Activated CD4-positive, alpha-beta T cell treated with anti-CD3 and anti-CD28 coated beads, Interleukin-2, amount 10 ng/mL, durations not matched to agents 24 days and 14 days (primary cell): ENCODE measurements around the gene PPARGC1A. TPM values are rescaled to one million over a fixed set of nuclear protein-coding genes. Genes with fewer than 3 reads are reported as not detected.

Experiments
- DNase-seq: peaks from one replicate; pipeline ENCODE4 v3.0.0; 2022
- H3K27ac Mint-ChIP-seq: one replicate; pipeline ENCODE4 v1.8.0; 2022; ENCODE audit warnings: mild to moderate bottlenecking, mixed read lengths
- H3K27me3 Mint-ChIP-seq: one replicate; pipeline ENCODE4 v1.8.0; 2022; ENCODE audit warnings: mixed read lengths
- H3K36me3 Mint-ChIP-seq: one replicate; pipeline ENCODE4 v1.8.0; 2022; ENCODE audit warnings: low read depth, mild to moderate bottlenecking, mixed read lengths
- H3K4me1 Mint-ChIP-seq: one replicate; pipeline ENCODE4 v1.8.0; 2021; ENCODE audit warnings: mixed read lengths
- H3K4me3 Mint-ChIP-seq: one replicate; pipeline ENCODE4 v1.8.0; 2022; ENCODE audit warnings: mild to moderate bottlenecking, moderate library complexity, mixed read lengths
- H3K9me3 Mint-ChIP-seq: one replicate; pipeline ENCODE4 v1.8.0; 2021; ENCODE audit warnings: mixed read lengths
- intact Hi-C: fragments of 100-400 bp; cut with micrococcal nuclease; formaldehyde crosslinking; loops from one replicate; pipeline ENCODE4 v1.15.1; 2023
- total RNA-seq: library from RNA; stranded (reverse); gene quantifications from 2 replicates; pipeline ENCODE4 v1.2.3, GENCODE V29; 2022

PPARGC1A gene
- total RNA-seq = not detected in 2 replicates

DNA sequence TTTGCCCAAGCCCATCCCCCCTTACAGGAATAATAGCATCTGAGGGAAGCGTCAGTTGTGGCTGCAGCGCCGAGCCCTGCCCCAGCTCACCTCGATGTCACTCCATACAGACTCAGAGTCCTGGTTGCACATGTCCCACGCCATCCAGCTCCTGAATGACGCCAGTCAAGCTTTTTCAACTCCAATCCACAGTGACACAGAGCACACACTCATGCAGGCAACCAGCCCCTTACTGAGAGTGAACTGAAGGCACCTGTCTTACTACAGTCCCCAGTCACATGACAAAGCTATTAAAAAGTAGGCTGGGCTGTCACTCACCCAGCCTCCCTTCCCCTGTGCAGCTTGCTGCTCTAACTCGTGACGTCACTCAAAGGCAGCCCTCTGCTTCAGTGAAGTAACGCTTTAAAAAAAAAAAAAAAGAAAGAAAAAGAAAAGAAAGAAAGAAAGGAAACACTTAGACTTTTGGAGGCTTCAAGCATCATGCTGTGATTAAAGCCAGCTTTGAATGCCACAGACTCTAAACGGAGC is at the start of gene PPARGC1A:
Gene PPARGC1A (minus strand): TSS at position 234 of the 528 bp plus-strand sequence. CDS start 90 bp downstream, at position 144.
- no peak for DNase-seq
- Mint-ChIP-seq H3K4me3 (peak within 1 kb of the TSS; percentile 22), H3K9me3 (no peaks in the 10 kb centered on the region), H3K36me3 (no peaks in the 10 kb centered on the region), H3K27ac (no peak within 1 kb of the TSS), H3K4me1 (peaks cover 4% of the 10 kb centered on the region), H3K27me3 (peaks cover 24% of the 10 kb centered on the region)
- intact Hi-C loops = no loop called here

DNA sequence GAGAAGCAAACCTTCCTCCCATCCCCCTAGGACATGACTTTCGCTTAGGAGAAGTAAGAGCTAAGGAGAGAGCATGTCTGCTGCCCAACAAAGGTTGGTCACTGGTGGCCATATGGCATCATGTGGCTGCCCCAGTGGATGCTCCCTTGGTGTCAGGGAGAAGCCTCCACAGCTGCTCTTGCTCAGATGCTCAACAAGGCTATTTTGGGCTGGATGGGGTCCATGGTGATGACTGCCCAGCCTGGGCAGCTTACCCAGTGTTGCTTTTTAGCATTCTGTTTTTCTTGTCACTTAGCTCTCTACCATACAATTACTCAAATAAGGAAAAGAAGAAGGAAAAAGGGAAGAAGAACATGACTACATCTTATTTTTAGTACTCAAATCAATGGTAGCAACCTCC is 48.9 kb upstream of the PPARGC1A start:
- no peaks in the 10 kb centered on the region for H3K9me3 Mint-ChIP-seq
- H3K4me1 Mint-ChIP-seq = no peaks in the 10 kb centered on the region
- H3K4me3 Mint-ChIP-seq = no peak overlapping the region
- intact Hi-C loops = loop anchor here (10.0 kb wide), 1 partner anchor 56 kb away; no protein-coding TSS in a partner anchor
- no peak for DNase-seq
- H3K27me3 Mint-ChIP-seq = no peaks in the 10 kb centered on the region
- H3K36me3 Mint-ChIP-seq = no peaks in the 10 kb centered on the region
- H3K27ac Mint-ChIP-seq = no peak overlapping the region

- H3K9me3 Mint-ChIP-seq = no peaks in the 10 kb centered on the region
- no peak overlapping the region for H3K27ac Mint-ChIP-seq
- no peaks in the 10 kb centered on the region for H3K27me3 Mint-ChIP-seq
- no peak for DNase-seq
- no peaks in the 10 kb centered on the region for H3K36me3 Mint-ChIP-seq
- no peak overlapping the region for H3K4me3 Mint-ChIP-seq
- H3K4me1 Mint-ChIP-seq = no peaks in the 10 kb centered on the region
- intact Hi-C loops = loop anchor here (10.0 kb wide), 1 partner anchor 58 kb away; no protein-coding TSS in a partner anchor
Observed at GRCh38 chr4:23937173-23937572, 47.3 kb upstream of the PPARGC1A start.

GRCh38 chr4:23934915-23935314 is 45.1 kb upstream of the PPARGC1A start:
- intact Hi-C loops = loop anchor here (10.0 kb wide), 1 partner anchor 60 kb away; no protein-coding TSS in a partner anchor
- H3K4me1 Mint-ChIP-seq = no peaks in the 10 kb centered on the region
- no peak overlapping the region for H3K27ac Mint-ChIP-seq
- DNase-seq = no peak
- H3K4me3 Mint-ChIP-seq = no peak overlapping the region
- H3K9me3 Mint-ChIP-seq = no peaks in the 10 kb centered on the region
- H3K36me3 Mint-ChIP-seq = no peaks in the 10 kb centered on the region
- no peaks in the 10 kb centered on the region for H3K27me3 Mint-ChIP-seq

GRCh38 chr4:23934223-23934622 is 44.4 kb upstream of the PPARGC1A start:
- H3K36me3 Mint-ChIP-seq = no peaks in the 10 kb centered on the region
- H3K4me1 Mint-ChIP-seq = no peaks in the 10 kb centered on the region
- DNase-seq = no peak
- no peak overlapping the region for H3K27ac Mint-ChIP-seq
- H3K4me3 Mint-ChIP-seq = no peak overlapping the region
- no peaks in the 10 kb centered on the region for H3K9me3 Mint-ChIP-seq
- intact Hi-C loops = loop anchor here (10.0 kb wide), 1 partner anchor 61 kb away; no protein-coding TSS in a partner anchor
- no peaks in the 10 kb centered on the region for H3K27me3 Mint-ChIP-seq

DNA sequence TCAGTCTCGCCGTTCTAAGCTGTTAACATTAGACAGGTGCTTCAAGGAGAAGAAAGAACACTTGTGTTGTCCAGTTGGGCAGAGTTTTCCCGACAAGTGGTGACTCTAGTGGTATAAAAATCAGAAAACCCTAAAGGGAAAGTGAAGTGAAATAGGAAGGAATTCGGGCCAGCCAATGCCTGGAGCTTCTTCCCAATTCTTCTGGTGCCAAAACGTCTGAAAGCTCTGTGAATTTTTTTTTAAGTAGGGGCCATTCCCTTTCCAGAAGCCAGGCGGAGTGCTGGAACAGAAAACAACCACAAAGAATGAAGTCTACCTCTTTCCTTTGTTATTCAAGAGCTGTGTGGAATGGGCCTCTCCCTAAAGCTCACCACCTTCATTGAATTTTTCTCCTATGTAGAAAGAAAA is 43.1 kb upstream of the PPARGC1A start:
- intact Hi-C loops = loop anchor here (10.0 kb wide), 1 partner anchor 62 kb away; no protein-coding TSS in a partner anchor
- no peak overlapping the region for H3K4me3 Mint-ChIP-seq

GRCh38 chr4:23932186-23932585 is 42.3 kb upstream of the PPARGC1A start:
- H3K4me1 Mint-ChIP-seq = no peaks in the 10 kb centered on the region
- H3K27me3 Mint-ChIP-seq = no peaks in the 10 kb centered on the region
- no peak overlapping the region for H3K4me3 Mint-ChIP-seq
- no peak for DNase-seq
- no peaks in the 10 kb centered on the region for H3K9me3 Mint-ChIP-seq
- intact Hi-C loops = loop anchor here (10.0 kb wide), 1 partner anchor 63 kb away; no protein-coding TSS in a partner anchor
- H3K27ac Mint-ChIP-seq = no peak overlapping the region
- no peaks in the 10 kb centered on the region for H3K36me3 Mint-ChIP-seq

More for the DNA sequence above, 43.1 kb upstream of the PPARGC1A start:
- H3K27me3 Mint-ChIP-seq = no peaks in the 10 kb centered on the region
- H3K36me3 Mint-ChIP-seq = no peaks in the 10 kb centered on the region
- H3K4me1 Mint-ChIP-seq = no peaks in the 10 kb centered on the region
- no peak for DNase-seq
- no peaks in the 10 kb centered on the region for H3K9me3 Mint-ChIP-seq
- H3K27ac Mint-ChIP-seq = no peak overlapping the region

- Mint-ChIP-seq H3K36me3 (no peaks in the 10 kb centered on the region), H3K27me3 (no peaks in the 10 kb centered on the region), H3K4me3 (no peak overlapping the region), H3K27ac (no peak overlapping the region), H3K4me1 (no peaks in the 10 kb centered on the region), H3K9me3 (no peaks in the 10 kb centered on the region)
- intact Hi-C loops = loop anchor here (10.0 kb wide), 1 partner anchor 63 kb away; no protein-coding TSS in a partner anchor
- no peak for DNase-seq
Observed at GRCh38 chr4:23931489-23931830, 41.6 kb upstream of the PPARGC1A start.

DNA sequence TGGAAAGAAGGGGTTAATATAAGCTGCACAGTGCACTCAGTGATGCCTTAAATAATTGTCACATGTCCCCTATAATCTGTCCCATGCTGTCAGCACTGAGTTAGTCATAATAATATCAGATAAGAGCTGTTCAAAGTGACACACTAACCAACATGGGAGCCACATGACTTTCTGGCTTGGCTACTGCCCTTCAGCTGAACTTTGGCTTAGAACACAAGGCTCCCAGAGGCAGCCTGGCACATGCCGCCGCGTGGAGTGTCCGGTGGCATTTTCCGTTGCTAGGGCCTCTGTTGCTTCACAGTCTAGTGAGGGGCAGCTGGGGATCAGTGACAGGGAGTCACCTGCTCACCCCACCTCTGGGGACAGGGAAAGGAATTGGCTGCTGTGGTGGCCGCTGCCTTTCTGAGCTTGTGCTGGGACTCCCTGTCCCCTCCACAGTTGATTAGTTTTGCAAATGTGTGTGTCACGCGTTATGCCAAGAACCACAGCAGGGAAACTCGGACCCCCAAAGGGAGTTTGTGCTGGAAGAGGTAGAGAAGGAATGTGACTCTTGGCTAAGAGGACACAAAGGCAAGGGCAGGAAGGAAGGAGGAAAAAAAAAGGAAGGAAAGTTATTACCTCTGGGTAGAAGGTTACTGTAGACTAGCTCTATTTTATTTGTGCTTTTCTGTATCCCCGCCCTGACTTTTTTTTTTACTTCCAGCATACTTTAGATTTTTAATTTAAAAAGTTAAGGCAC is 41.1 kb upstream of the PPARGC1A start:
- Mint-ChIP-seq H3K27me3 (no peaks in the 10 kb centered on the region), H3K4me1 (no peaks in the 10 kb centered on the region), H3K4me3 (no peak overlapping the region), H3K36me3 (no peaks in the 10 kb centered on the region), H3K9me3 (no peaks in the 10 kb centered on the region), H3K27ac (no peak overlapping the region)
- DNase-seq = no peak
- intact Hi-C loops = loop anchor here (10.0 kb wide), 1 partner anchor 64 kb away; no protein-coding TSS in a partner anchor

- no peaks in the 10 kb centered on the region for H3K36me3 Mint-ChIP-seq
- no peaks in the 10 kb centered on the region for H3K4me1 Mint-ChIP-seq
- no peak overlapping the region for H3K4me3 Mint-ChIP-seq
- H3K27me3 Mint-ChIP-seq = no peaks in the 10 kb centered on the region
- no peak for DNase-seq
- H3K27ac Mint-ChIP-seq = no peak overlapping the region
- intact Hi-C loops = no loop called here
- H3K9me3 Mint-ChIP-seq = no peaks in the 10 kb centered on the region
Observed at GRCh38 chr4:23929248-23929647, 39.4 kb upstream of the PPARGC1A start.

DNA sequence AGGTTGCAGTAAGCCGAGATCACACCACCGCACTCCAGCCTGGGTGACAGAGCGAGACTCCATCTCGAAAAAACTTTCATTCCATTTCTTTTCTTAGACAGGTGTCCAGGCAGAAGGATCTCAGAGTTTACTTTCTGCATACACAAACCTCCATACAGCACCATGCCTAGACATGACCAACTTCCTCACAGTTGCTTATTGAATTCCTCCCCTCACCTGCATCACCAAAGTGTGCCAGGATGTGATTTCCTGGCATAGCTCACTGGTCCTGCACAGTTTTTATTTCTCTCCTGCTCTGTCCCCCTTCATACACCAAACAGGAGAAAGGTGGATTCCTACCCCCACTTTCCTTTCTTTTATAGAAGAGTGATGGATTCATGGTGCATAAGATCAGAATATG is 34.7 kb upstream of the PPARGC1A start:
- Mint-ChIP-seq H3K4me3 (no peak overlapping the region), H3K4me1 (no peaks in the 10 kb centered on the region), H3K9me3 (no peaks in the 10 kb centered on the region), H3K27me3 (no peaks in the 10 kb centered on the region), H3K27ac (no peak overlapping the region), H3K36me3 (no peaks in the 10 kb centered on the region)
- no peak for DNase-seq
- intact Hi-C loops = no loop called here

GRCh38 chr4:23923840-23924239 is 34.0 kb upstream of the PPARGC1A start:
- Mint-ChIP-seq H3K27ac (no peak overlapping the region), H3K4me1 (no peaks in the 10 kb centered on the region), H3K4me3 (no peak overlapping the region), H3K9me3 (no peaks in the 10 kb centered on the region), H3K27me3 (no peaks in the 10 kb centered on the region), H3K36me3 (no peaks in the 10 kb centered on the region)
- intact Hi-C loops = no loop called here
- DNase-seq = no peak

- Mint-ChIP-seq H3K27me3 (no peaks in the 10 kb centered on the region), H3K4me3 (no peak overlapping the region), H3K27ac (no peak overlapping the region), H3K4me1 (no peaks in the 10 kb centered on the region), H3K36me3 (no peaks in the 10 kb centered on the region), H3K9me3 (no peaks in the 10 kb centered on the region)
- intact Hi-C loops = no loop called here
- no peak for DNase-seq
Observed at GRCh38 chr4:23923141-23923540, 33.3 kb upstream of the PPARGC1A start.

GRCh38 chr4:23922541-23923111 is 32.8 kb upstream of the PPARGC1A start:
- intact Hi-C loops = no loop called here
- Mint-ChIP-seq H3K36me3 (no peaks in the 10 kb centered on the region), H3K9me3 (no peaks in the 10 kb centered on the region), H3K4me3 (no peak overlapping the region), H3K27me3 (no peaks in the 10 kb centered on the region), H3K4me1 (no peaks in the 10 kb centered on the region), H3K27ac (no peak overlapping the region)
- no peak for DNase-seq
